T-cell (primary cell): ENCODE results near the gene WAS. TPM values are rescaled to one million over a fixed set of nuclear protein-coding genes. Genes with fewer than 3 reads are reported as not detected.
"Not testable (repeated sequence)": the region's sequence is repeated elsewhere in the genome, so short reads cannot be mapped to it uniquely, and the experiment has no call there.

ENCODE experiments used
- ATAC-seq, 4 experiments: fragments of 200-7000 bp in 3 of 4; fragments of 150-1000 bp in 1 of 4; cut with Tn5 transposase; replicated peaks in 1 of 4; 1 replicate in 3 of 4; 2 replicates in 1 of 4; pipeline ENCODE4 v1.10.0; 2021; ENCODE audit warnings: moderate library complexity in 3 of 4, mild to moderate bottlenecking in 2 of 4, moderate number of reproducible peaks in 1 of 4
- CTCF ChIA-PET, 2 donors: fragments of 300-600 bp; sonication (Branson Sonifier 250); formaldehyde crosslinking; loops; one replicate each; lab custom pipeline; 2022; ENCODE audit warnings: antibody characterized with exemption in 2 of 2; lab: Charles Lee
- POLR2A ChIA-PET, 2 donors: fragments of 300-600 bp; sonication (Branson Sonifier 250); formaldehyde crosslinking; loops; one replicate each; lab custom pipeline; 2022; ENCODE audit warnings: antibody characterized with exemption in 2 of 2; lab: Charles Lee
- DNase-seq, 35 experiments: peaks; one replicate each; pipeline versions ENCODE4 v3.0.0 to v3.0.0-alpha.2; 2013 to 2023
- H3K27ac ChIP-seq: one replicate; pipeline ENCODE4 v1.5.1; 2013; ENCODE audit warnings: low read length
- H3K27me3 ChIP-seq, 2 experiments: replicated peaks in 1 of 2; 1 replicate in 1 of 2; 2 replicates in 1 of 2; pipeline versions ENCODE4 v1.6.1 to v1.7.0; 2013; ENCODE audit warnings: low read length in 1 of 2, mixed read lengths in 1 of 2; ENCODE audit not compliant: control insufficient read depth in 2 of 2, insufficient read depth in 2 of 2; ENCODE audit errors: extremely low read depth in 1 of 2
- H3K36me3 ChIP-seq, 2 donors: 1 replicate in 1 of 2; 2 replicates in 1 of 2; pipeline versions ENCODE4 v1.6.1 to v1.7.0; 2013; ENCODE audit warnings: low read length in 1 of 2; ENCODE audit not compliant: control insufficient read depth in 2 of 2, insufficient read depth in 1 of 2; ENCODE audit errors: extremely low read depth in 1 of 2
- H3K4me1 ChIP-seq, 2 experiments: 1 replicate in 1 of 2; 2 replicates in 1 of 2; pipeline versions ENCODE4 v1.6.1 to v1.7.0; 2013; ENCODE audit warnings: low read length in 2 of 2, mixed read lengths in 1 of 2; ENCODE audit not compliant: insufficient read depth in 2 of 2, control insufficient read depth in 1 of 2; ENCODE audit errors: extremely low read depth in 1 of 2
- H3K4me3 ChIP-seq, 2 donors: 1 replicate in 1 of 2; 2 replicates in 1 of 2; pipeline versions ENCODE4 v1.5.1 to v1.7.0; 2013; ENCODE audit warnings: mild to moderate bottlenecking in 2 of 2, low read length in 1 of 2, moderate library complexity in 1 of 2; ENCODE audit not compliant: control insufficient read depth in 1 of 2; ENCODE audit errors: extremely low read depth in 1 of 2
- H3K9me3 ChIP-seq: 2 replicates; pipeline ENCODE4 v1.7.0; 2013
- H3K27ac Mint-ChIP-seq, 2 donors: one replicate each; pipeline ENCODE4 v1.8.0; 2020 to 2021; ENCODE audit warnings: mild to moderate bottlenecking in 2 of 2, mixed read lengths in 2 of 2
- H3K27me3 Mint-ChIP-seq, 2 donors: one replicate each; pipeline ENCODE4 v1.8.0; 2021 to 2022; ENCODE audit warnings: mixed read lengths in 2 of 2
- H3K36me3 Mint-ChIP-seq: one replicate; pipeline ENCODE4 v1.8.0; 2021; ENCODE audit warnings: mixed read lengths
- H3K4me1 Mint-ChIP-seq, 3 donors: one replicate each; pipeline ENCODE4 v1.8.0; 2020 to 2022; ENCODE audit warnings: mixed read lengths in 3 of 3, mild to moderate bottlenecking in 1 of 3
- H3K4me3 Mint-ChIP-seq, 3 donors: one replicate each; pipeline ENCODE4 v1.8.0; 2020 to 2022; ENCODE audit warnings: mild to moderate bottlenecking in 3 of 3, mixed read lengths in 3 of 3, moderate library complexity in 3 of 3
- H3K9me3 Mint-ChIP-seq, 3 donors: one replicate each; pipeline ENCODE4 v1.8.0; 2020 to 2022; ENCODE audit warnings: mixed read lengths in 3 of 3
- WGBS: methylation state at CpG from one replicate; pipeline ENCODE4 v1.1.5; 2013; ENCODE audit warnings: missing lambda C conversion rate; ENCODE audit not compliant: insufficient coverage; 5-methylcytosine and 5-hydroxymethylcytosine counted together
- total RNA-seq, 35 experiments: library from RNA in 6 of 35; stranded (reverse) in 6 of 35; fragments of 120-200 nt in 1 of 35; gene quantifications; one replicate each; pipeline versions ENCODE4 v1.2.1 to v1.2.4 and lab custom pipeline; 2013 to 2026

The WAS gene
- total RNA-seq, 5 donors from 2014 or later (not counting 1 experiment from before 2014, with no cell fraction given): 92.0 to 118 (median 103) TPM

DNA sequence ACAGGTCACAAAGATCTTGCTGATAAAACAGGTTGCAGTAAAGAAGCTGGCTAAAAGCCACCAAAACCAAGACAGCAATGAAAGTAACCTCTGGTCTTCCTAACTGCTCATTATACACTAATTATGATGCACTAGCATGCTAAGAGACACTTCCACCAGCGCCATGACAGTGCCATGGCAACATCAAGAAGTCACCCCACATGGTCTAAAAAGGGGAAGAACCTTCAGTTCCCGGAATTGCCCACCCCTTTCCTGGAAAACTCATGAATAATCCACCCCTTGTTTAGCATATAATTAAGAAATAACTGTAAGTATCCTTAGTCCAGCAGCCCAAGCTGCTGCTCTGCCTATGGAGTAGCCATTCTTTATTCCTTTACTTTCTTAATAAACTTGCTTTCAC is 3.1 kb upstream of the WAS start:
- CTCF ChIA-PET, H3K27ac ChIP-seq, H3K36me3 Mint-ChIP-seq, H3K27me3 Mint-ChIP-seq, H3K36me3 ChIP-seq, H3K9me3 ChIP-seq, H3K4me3 Mint-ChIP-seq, H3K9me3 Mint-ChIP-seq, H3K4me3 ChIP-seq, POLR2A ChIA-PET, H3K27me3 ChIP-seq, ATAC-seq: not testable (repeated sequence)
- H3K4me1 ChIP-seq: peaks cover 10 to 41% of the 10 kb centered on the region in 2 experiments
- Mint-ChIP-seq H3K27ac (peak overlapping the region in 1 of 2 donors; percentile 61), H3K4me1 (peaks cover 41 to 59% (median 59%) of the 10 kb centered on the region in 3 donors)
- DNase-seq: peak in 1 of 35 experiments; percentile 30
- no CpG with 5 or more reads among the region's 2 CpGs for WGBS

GRCh38 chrX:48680925-48681324 is 2.7 kb upstream of the WAS start:
- H3K27me3 Mint-ChIP-seq, H3K27me3 ChIP-seq, H3K9me3 ChIP-seq: not testable (repeated sequence)

DNA sequence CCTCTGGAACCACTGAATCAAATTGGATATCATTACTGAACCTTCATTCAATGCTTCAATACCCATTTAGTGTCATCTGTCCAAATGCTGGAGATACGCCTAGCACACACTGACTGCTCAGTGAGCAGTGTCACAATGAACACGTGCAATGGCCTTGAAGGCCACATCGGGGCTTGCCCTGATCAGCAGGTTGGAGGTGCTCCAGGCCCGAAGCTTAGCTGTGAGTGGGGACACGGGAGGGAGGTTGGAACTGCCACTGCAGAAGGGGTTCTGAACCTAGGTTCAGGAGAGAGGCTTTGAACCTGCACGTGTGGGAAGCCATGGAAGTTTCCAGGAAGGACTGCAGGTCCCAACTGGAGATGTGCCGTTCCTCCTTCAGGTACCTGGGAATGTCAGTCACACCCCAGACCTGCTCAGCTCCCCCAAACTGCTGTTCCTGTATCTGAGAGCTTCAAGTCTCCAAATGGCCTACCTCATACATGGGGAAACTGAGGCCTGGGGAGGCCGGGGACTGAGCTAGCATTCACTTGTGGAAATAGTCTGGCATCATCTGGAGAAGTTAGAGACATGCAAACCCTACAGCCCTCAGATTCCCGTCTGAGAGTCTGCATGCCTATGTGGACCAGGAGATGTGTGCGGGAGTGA is 1.9 kb upstream of the WAS start:
- Mint-ChIP-seq H3K27me3 (no peaks in the 10 kb centered on the region), H3K9me3 (no peaks in the 10 kb centered on the region), H3K4me3 (peak overlapping the region in 1 of 3 donors; percentile 92), H3K4me1 (peaks cover 53 to 67% (median 63%) of the 10 kb centered on the region in 3 donors), H3K36me3 (peaks cover 14% of the 10 kb centered on the region), H3K27ac (peak overlapping the region in 1 of 2 donors; percentile 93)
- peaks cover 0 to 11% of the 10 kb centered on the region in 2 donors for H3K36me3 ChIP-seq
- WGBS: 100% methylated on average over 4 of the region's 10 CpGs
- CTCF ChIA-PET: interaction anchor here in 1 of 2 donors (0.6 kb wide), 1 partner anchor 213 kb away, joined by 3 read pairs; no protein-coding TSS in a partner anchor
- no peak for ATAC-seq
- POLR2A ChIA-PET: no interaction called here
- H3K4me1 ChIP-seq: peaks cover 16 to 46% of the 10 kb centered on the region in 2 experiments
- DNase-seq: no peak
- no peaks in the 10 kb centered on the region for H3K9me3 ChIP-seq
- no peak overlapping the region for H3K27ac ChIP-seq
- H3K27me3 ChIP-seq: no peaks in the 10 kb centered on the region
- no peak overlapping the region for H3K4me3 ChIP-seq

More at GRCh38 chrX:48680925-48681324, 2.7 kb upstream of the WAS start:
- H3K4me1 ChIP-seq: peaks cover 13 to 41% of the 10 kb centered on the region in 2 experiments
- H3K27ac ChIP-seq, H3K4me3 ChIP-seq, ATAC-seq, H3K9me3 Mint-ChIP-seq, H3K4me3 Mint-ChIP-seq, H3K36me3 Mint-ChIP-seq, H3K36me3 ChIP-seq, POLR2A ChIA-PET, DNase-seq: not testable (repeated sequence)
- H3K4me1 Mint-ChIP-seq: peaks cover 46 to 60% (median 58%) of the 10 kb centered on the region in 3 donors
- no CpG with 5 or more reads among the region's 6 CpGs for WGBS
- CTCF ChIA-PET: interaction anchor here in 1 of 2 donors (0.6 kb wide), 1 partner anchor 212 kb away, joined by 3 read pairs; no protein-coding TSS in a partner anchor
- H3K27ac Mint-ChIP-seq: peak overlapping the region in 1 of 2 donors; percentile 61

- CTCF ChIA-PET: interaction anchor here in 1 of 2 donors (0.7 kb wide), 1 partner anchor 282 kb away, joined by 4 read pairs; no protein-coding TSS in a partner anchor
- Mint-ChIP-seq H3K27ac (peak overlapping the region; percentile 93 to 94), H3K4me3 (peak overlapping the region in 1 of 3 donors; percentile 92), H3K36me3 (peaks cover 24% of the 10 kb centered on the region), H3K4me1 (peaks cover 53 to 69% (median 61%) of the 10 kb centered on the region in 3 donors)
- H3K9me3 ChIP-seq, POLR2A ChIA-PET, H3K27me3 Mint-ChIP-seq, H3K4me3 ChIP-seq, H3K9me3 Mint-ChIP-seq, ATAC-seq, H3K27me3 ChIP-seq: not testable (repeated sequence)
- H3K36me3 ChIP-seq: peaks cover 0 to 22% of the 10 kb centered on the region in 2 donors
- H3K4me1 ChIP-seq: peaks cover 16 to 44% of the 10 kb centered on the region in 2 experiments
- peak in 1 of 35 experiments; percentile 15 for DNase-seq
- H3K27ac ChIP-seq: peak overlapping the region; percentile 83
- WGBS: 80% methylated on average over 1 of the region's 12 CpGs
Observed at GRCh38 chrX:48682795-48683194, 804 bp upstream of the WAS start.

DNA sequence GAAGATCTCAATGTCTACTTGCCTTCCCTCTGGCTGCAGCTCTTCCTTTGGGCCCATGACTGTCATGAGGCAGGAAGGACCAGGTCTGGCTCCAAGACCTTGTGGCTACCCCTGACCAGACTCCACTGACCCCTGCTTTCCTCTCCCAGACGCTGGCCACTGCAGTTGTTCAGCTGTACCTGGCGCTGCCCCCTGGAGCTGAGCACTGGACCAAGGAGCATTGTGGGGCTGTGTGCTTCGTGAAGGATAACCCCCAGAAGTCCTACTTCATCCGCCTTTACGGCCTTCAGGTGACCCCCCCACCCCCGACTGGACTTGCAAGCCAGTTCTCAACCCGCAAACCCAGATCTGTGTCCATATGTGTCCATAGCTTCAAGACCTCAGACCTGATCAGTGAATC is 535 bp downstream of the WAS start:
- H3K9me3 ChIP-seq: no peaks in the 10 kb centered on the region
- peak overlapping the region; percentile 71 to 83 for H3K4me3 ChIP-seq
- Mint-ChIP-seq H3K36me3 (peaks cover 24% of the 10 kb centered on the region), H3K27me3 (no peaks in the 10 kb centered on the region), H3K4me3 (peak overlapping the region; percentile 90 to 93 (median 92)), H3K4me1 (peaks cover 52 to 68% (median 55%) of the 10 kb centered on the region in 3 donors), H3K9me3 (no peaks in the 10 kb centered on the region), H3K27ac (peak overlapping the region; percentile 93 to 94)
- DNase-seq: no peak
- peak overlapping the region; percentile 83 for H3K27ac ChIP-seq
- peaks cover 16 to 48% of the 10 kb centered on the region in 2 experiments for H3K4me1 ChIP-seq
- peaks cover 0 to 32% of the 10 kb centered on the region in 2 donors for H3K36me3 ChIP-seq
- H3K27me3 ChIP-seq: no peaks in the 10 kb centered on the region
- 42% methylated on average over 4 of the region's 7 CpGs for WGBS
- peak in 2 of 4 experiments; percentile 6 to 9 for ATAC-seq
- ChIA-PET POLR2A (interaction anchor here in 1 of 2 donors (0.6 kb wide), 2 partner anchors 11 to 12 kb away, joined by 4 to 13 read pairs; no protein-coding TSS in a partner anchor), CTCF (no interaction called here)

- POLR2A ChIA-PET: no interaction called here
- H3K36me3 ChIP-seq: peaks cover 0 to 34% of the 10 kb centered on the region in 2 donors
- Mint-ChIP-seq H3K4me3 (peak overlapping the region; percentile 90 to 93 (median 92)), H3K36me3 (peaks cover 24% of the 10 kb centered on the region), H3K9me3 (no peaks in the 10 kb centered on the region), H3K27ac (peak overlapping the region; percentile 93 to 94), H3K27me3 (no peaks in the 10 kb centered on the region), H3K4me1 (peaks cover 50 to 68% (median 52%) of the 10 kb centered on the region in 3 donors)
- WGBS: no CpG with 5 or more reads among the region's 12 CpGs
- H3K9me3 ChIP-seq: no peaks in the 10 kb centered on the region
- peaks cover 16 to 50% of the 10 kb centered on the region in 2 experiments for H3K4me1 ChIP-seq
- peak overlapping the region; percentile 12 to 30 for H3K4me3 ChIP-seq
- CTCF ChIA-PET: no interaction called here
- no peaks in the 10 kb centered on the region for H3K27me3 ChIP-seq
- ATAC-seq (no peak), DNase-seq (no peak)
- H3K27ac ChIP-seq: peak overlapping the region; percentile 83
Observed at GRCh38 chrX:48685416-48685815, 1.8 kb downstream of the WAS start.
